HepG2 (cell line): ENCODE measurements around the gene TPM2. TPM values are rescaled to one million over a fixed set of nuclear protein-coding genes. Genes with fewer than 3 reads are reported as not detected.

Experiments
- ATAC-seq: fragments of 200-7000 bp; cut with Tn5 transposase; 3 replicates; pipeline ENCODE4 v1.9.1; 2020; ENCODE audit warnings: mild to moderate bottlenecking, moderate library complexity
- BruUV-seq: library from RNA; stranded (reverse); fragments of 400-500 nt; replicated peaks from 2 replicates; lab custom pipeline; 2021; lab: Mats Ljungman, UMichigan
- CTCF ChIA-PET: fragments of 300-600 bp; formaldehyde crosslinking; extraction: SDS; loops from one replicate; lab custom pipeline; 2021; ENCODE audit warnings: low total read pairs, inconsistent platforms, low intra/inter-chr PET ratio; lab: Yijun Ruan, JAX
- POLR2A ChIA-PET: fragments of 350-600 bp; sonication (Branson Sonifier 250); formaldehyde crosslinking; loops from one replicate; lab custom pipeline; 2020; ENCODE audit warnings: antibody characterized with exemption, inconsistent platforms; lab: Yijun Ruan, JAX
- DNase-seq: peaks from one replicate; pipeline ENCODE4 v3.0.0-alpha.2; 2015; ENCODE audit warnings: low spot score
- FAIRE-seq: peaks from 3 replicates; lab custom pipeline; 2011; peaks lifted over from hg19 to GRCh38; lab: Jason Lieb, UNC
- H2AFZ ChIP-seq: one replicate; pipeline ENCODE4 v1.6.1; 2011; ENCODE audit warnings: low read length, inconsistent platforms
- H3K27ac ChIP-seq: fragments of 300-600 bp; 3 replicates; pipeline ENCODE4 v1.8.0; 2011; ENCODE audit warnings: mixed run types, mild to moderate bottlenecking, mixed read lengths, low read length, inconsistent platforms; ENCODE audit not compliant: insufficient read depth; ENCODE audit errors: extremely low read length
- H3K27me3 ChIP-seq, 2 experiments: fragments of 200-600 bp in 1 of 2; 2 replicates in 1 of 2; 3 replicates in 1 of 2; pipeline versions ENCODE4 v1.6.0 to v1.8.0; 2011; ENCODE audit warnings: low read length in 2 of 2, mild to moderate bottlenecking in 2 of 2, moderate library complexity in 2 of 2, inconsistent platforms in 1 of 2; ENCODE audit not compliant: insufficient read depth in 2 of 2, control insufficient read depth in 1 of 2
- H3K36me3 ChIP-seq, 2 experiments: fragments of 200-600 bp in 1 of 2; replicated peaks in 1 of 2; 2 replicates in 1 of 2; 3 replicates in 1 of 2; pipeline versions ENCODE4 v1.5.1 to v1.8.0; 2011; ENCODE audit warnings: low read length in 2 of 2, inconsistent platforms in 1 of 2; ENCODE audit not compliant: insufficient read depth in 2 of 2, control insufficient read depth in 1 of 2
- H3K4me1 ChIP-seq: 2 replicates; pipeline ENCODE4 v1.5.1; 2012; ENCODE audit warnings: low read length, inconsistent platforms; ENCODE audit not compliant: insufficient read depth
- H3K4me2 ChIP-seq: 2 replicates; pipeline ENCODE4 v1.6.0; 2011; ENCODE audit warnings: low read depth, low read length, inconsistent platforms
- H3K4me3 ChIP-seq, 3 experiments: fragments of 200-600 bp in 1 of 3; sonication (generic), shearing (Covaris generic) in 1 of 3; replicated peaks in 1 of 3; 2 replicates each; pipeline ENCODE4 v1.5.1; 2011 to 2016; ENCODE audit warnings: low read length in 3 of 3, inconsistent platforms in 2 of 3, low read depth in 2 of 3, mild to moderate bottlenecking in 2 of 3, control low read depth in 1 of 3, mixed read lengths in 1 of 3; ENCODE audit not compliant: insufficient read depth in 1 of 3
- H3K79me2 ChIP-seq: one replicate; pipeline ENCODE4 v1.6.1; 2011; ENCODE audit warnings: low read length, inconsistent platforms; ENCODE audit not compliant: insufficient read depth
- H3K9ac ChIP-seq: 2 replicates; pipeline ENCODE4 v1.6.0; 2011; ENCODE audit warnings: mild to moderate bottlenecking, low read depth, low read length, inconsistent platforms; ENCODE audit not compliant: insufficient read depth
- H3K9me3 ChIP-seq: 2 replicates; pipeline ENCODE4 v1.5.1; 2012; ENCODE audit warnings: mild to moderate bottlenecking, low read length
- H4K20me1 ChIP-seq: 2 replicates; pipeline ENCODE4 v1.6.0; 2011; ENCODE audit warnings: inconsistent platforms, mild to moderate bottlenecking, low read length, moderate library complexity; ENCODE audit not compliant: insufficient read depth
- CTCF ChIP-seq: sonication (generic); formaldehyde crosslinking; IDR thresholded peaks from 2 replicates; pipeline ENCODE4 v1.5.0; 2020; ENCODE audit warnings: mild to moderate bottlenecking, missing genetic modification reagents, moderate library complexity
- MED1 ChIP-seq: sonication (generic); formaldehyde crosslinking; IDR thresholded peaks from 2 replicates; pipeline ENCODE4 v1.4.0; 2020; ENCODE audit warnings: missing genetic modification reagents
- RAD21 ChIP-seq: fragments of 450-650 bp; formaldehyde crosslinking; IDR thresholded peaks from 2 replicates; pipeline ENCODE4 v1.5.0; 2020; ENCODE audit warnings: mild to moderate bottlenecking
- RFX5 ChIP-seq: IDR thresholded peaks from 2 replicates; pipeline ENCODE4 v1.6.1; 2011; ENCODE audit warnings: low read depth, low read length, improper control_type of control experiment
- SP5 ChIP-seq: IDR thresholded peaks from 2 replicates; pipeline ENCODE4 v1.6.1; 2016; ENCODE audit warnings: low read depth, borderline replicate concordance
- SRF ChIP-seq: IDR thresholded peaks from 2 replicates; pipeline ENCODE4 v1.6.1; 2011; ENCODE audit warnings: mild to moderate bottlenecking, low read depth, low read length, moderate library complexity
- STAG1 ChIP-seq: sonication (generic); formaldehyde crosslinking; IDR thresholded peaks from 2 replicates; pipeline ENCODE4 v1.4.0; 2020; ENCODE audit warnings: missing genetic modification reagents
- ZBTB1 ChIP-seq: sonication (generic); formaldehyde crosslinking; IDR thresholded peaks from 2 replicates; pipeline ENCODE4 v1.4.0; 2020; ENCODE audit warnings: missing genetic modification reagents, borderline replicate concordance
- ZBTB38 ChIP-seq: sonication (generic); formaldehyde crosslinking; IDR thresholded peaks from 2 replicates; pipeline ENCODE4 v1.5.1; 2020; ENCODE audit warnings: mild to moderate bottlenecking, missing genetic modification reagents
- ZC3H13 ChIP-seq: sonication (generic); formaldehyde crosslinking; IDR thresholded peaks from 2 replicates; pipeline ENCODE4 v1.8.1; 2023; ENCODE audit warnings: mild to moderate bottlenecking, missing genetic modification reagents, moderate library complexity
- ZNF251 ChIP-seq: sonication (generic); formaldehyde crosslinking; IDR thresholded peaks from 2 replicates; pipeline ENCODE4 v1.9.0; 2021; ENCODE audit warnings: mild to moderate bottlenecking, missing genetic modification reagents
- ZNF263 ChIP-seq: sonication (generic); formaldehyde crosslinking; IDR thresholded peaks from 2 replicates; pipeline ENCODE4 v1.4.0; 2020; ENCODE audit warnings: missing genetic modification reagents
- ZNF549 ChIP-seq: sonication (generic); formaldehyde crosslinking; IDR thresholded peaks from 2 replicates; pipeline ENCODE4 v1.5.0; 2020; ENCODE audit warnings: missing genetic modification reagents
- ZNF687 ChIP-seq: sonication (generic); formaldehyde crosslinking; IDR thresholded peaks from 2 replicates; pipeline ENCODE4 v1.5.1; 2020; ENCODE audit warnings: mild to moderate bottlenecking, missing genetic modification reagents, moderate library complexity
- ZNF768 ChIP-seq: sonication (generic); formaldehyde crosslinking; IDR thresholded peaks from 2 replicates; pipeline ENCODE4 v1.4.0; 2020; ENCODE audit warnings: missing genetic modification reagents
- WGBS: methylation state at CpG from one replicate; pipeline ENCODE4 v1.1.6; 2017; ENCODE audit warnings: low lambda C conversion rate; 5-methylcytosine and 5-hydroxymethylcytosine counted together
- in situ Hi-C: cut with HindIII; loops from 2 replicates; pipeline ENCODE4 v1.10.0; 2017; ENCODE audit warnings: low pct_unique_long_range_greater_than_20kb; ENCODE audit not compliant: extremely low pct_ligation_motif_present
- intact Hi-C: fragments of 100-400 bp; cut with micrococcal nuclease; formaldehyde crosslinking; loops from one replicate; pipeline ENCODE4 v1.10.0; 2022; ENCODE audit not compliant: unreplicated experiment
- polyA plus RNA-seq, 8 experiments: library from polyadenylated mRNA; depleted of rRNA in 3 of 8; stranded (reverse) in 7 of 8; unstranded in 1 of 8; fragments of >200 nt; fragmentation: Illumina TruSeq in 4 of 8; extraction: Trizol in 4 of 8; gene quantifications; 2 replicates each; pipeline versions ENCODE4 v1.2.1 to v1.2.3, GENCODE V29; 2011 to 2016; ENCODE audit warnings: low read depth in 4 of 8, missing spikeins in 1 of 8, mixed read lengths in 1 of 8; ENCODE audit not compliant: insufficient read depth in 1 of 8
- total RNA-seq, 5 experiments: library from RNA; depleted of rRNA; stranded (reverse); fragments of >200 nt; fragmentation: Illumina TruSeq; extraction: Trizol; gene quantifications; 2 replicates each; pipeline ENCODE4 v1.2.3, GENCODE V29; 2016; ENCODE audit warnings: low read depth in 1 of 5

TPM2 gene
- total and polyA plus RNA-seq, 2 of the 13 experiments (the other 11 are each of a cell fraction or from before 2014, with no cell fraction given): 3.1 to 10.7 TPM

- Histone ChIP-seq H3K9me3 (no peaks in the 10 kb centered on the region), H2AFZ (no peak overlapping the region), H3K4me3 (no peak overlapping the region), H3K27me3 (no peaks in the 10 kb centered on the region; a peak in 2 of 5 replicates), H3K27ac (peak overlapping the region; percentile 51), H3K9ac (no peak overlapping the region), H3K4me2 (no peak overlapping the region), H3K36me3 (peaks cover 8 to 10% of the 10 kb centered on the region in 2 experiments; a peak in 3 of 5 replicates), H3K79me2 (peaks cover 16% of the 10 kb centered on the region), H3K4me1 (peaks cover 82% of the 10 kb centered on the region), H4K20me1 (no peaks in the 10 kb centered on the region)
- intact Hi-C loops (loop anchor here (2.0 kb wide), 1 partner anchor 36 kb away; no protein-coding TSS in a partner anchor), in situ Hi-C loops (loop anchor here (5.0 kb wide), 1 partner anchor 36 kb away; no protein-coding TSS in a partner anchor)
- ATAC-seq: no peak
- ChIA-PET CTCF (no interaction called here), POLR2A (interaction anchor here (1.0 to 6.3 kb wide), 10 partner anchors 9 to 154 kb away, joined by 3 to 68 read pairs (median 8); partner anchors contain the start of genes CREB3, GBA2, HINT2 and RGP1)
- peak; percentile 54 for DNase-seq
- FAIRE-seq: no peak
- BruUV-seq: no TSS peak
- TF ChIP-seq RAD21 (CRISPR knock-in tag) (peak; percentile 33; the same call in 1 of the 2 replicates), SP5 (no peak), ZBTB38 (CRISPR knock-in tag) (peak; percentile 78; the same call in 1 of the 2 replicates), ZNF687 (CRISPR knock-in tag) (peak; percentile 41), ZC3H13 (CRISPR knock-in tag) (0 out of 2 replicates have a peak, but pooled peaks have one; percentile 39), SRF (peak; percentile 68; the same call in 1 of the 2 replicates), STAG1 (CRISPR knock-in tag) (peak; percentile 57), ZBTB1 (CRISPR knock-in tag) (no peak), CTCF (CRISPR knock-in tag) (peak; percentile 61), ZNF263 (CRISPR knock-in tag) (peak; percentile 82), ZNF251 (CRISPR knock-in tag) (no peak), RFX5 (no peak), ZNF768 (no peak), MED1 (no peak), ZNF549 (CRISPR knock-in tag) (no peak)
- WGBS: 63% methylated on average over 8 of the region's 9 CpGs
Measured at GRCh38 chr9:35660966-35661415, 28.7 kb downstream of the TPM2 start.
